Activated naive CD4-positive, alpha-beta T cell treated with anti-CD3 and anti-CD28 coated beads, Interleukin-2, amount 50 U/mL, for 16 hours (primary cell): Measurements from ENCODE around the gene CD69.
"Not testable (repeated sequence)": the region's sequence is repeated elsewhere in the genome, so short reads cannot be mapped to it uniquely, and the experiment has no call there.

Experiments used
- DNase-seq: peaks from one replicate; pipeline ENCODE4 v3.0.0-alpha.2; 2020

CD69 gene

GRCh38 chr12:9713032-9713558 is 47.6 kb downstream of the CD69 start:
- not testable (repeated sequence) for DNase-seq

GRCh38 chr12:9711664-9712063 is 49.0 kb downstream of the CD69 start:
- no peak for DNase-seq

GRCh38 chr12:9710584-9711375 is 49.9 kb downstream of the CD69 start:
- no peak for DNase-seq

GRCh38 chr12:9708853-9709252 is 51.8 kb downstream of the CD69 start:
- no peak for DNase-seq

- peak; percentile 66 for DNase-seq
Measured at GRCh38 chr12:9707864-9708808, 52.6 kb downstream of the CD69 start.

GRCh38 chr12:9707356-9707755 is 53.3 kb downstream of the CD69 start:
- no peak for DNase-seq

GRCh38 chr12:9706086-9706685 is 54.5 kb downstream of the CD69 start:
- no peak for DNase-seq

- DNase-seq, result not testable (repeated sequence)
Measured at GRCh38 chr12:9704561-9704960, 56.1 kb downstream of the CD69 start.
